ENCODE data around the gene CTSD.

GRCh38 chr11:1746511-1746931, 17.2 kb downstream of the CTSD start:
- TF ChIP-seq CTCF (conservative IDR thresholded peaks at IDR 0.05; ENCODE audit: low read depth, low read length), result no peak
- no peak for TF ChIP-seq POLR2A (IDR thresholded peaks at IDR 0.05; ENCODE audit: low read depth, low read length)
- no peak for TF ChIP-seq MXI1 (IDR thresholded peaks at IDR 0.05; ENCODE audit: borderline replicate concordance, low read depth, low read length)
- no peak for TF ChIP-seq MAFK (IDR thresholded peaks at IDR 0.05; ENCODE audit: low read depth, low read length)
- no peak for TF ChIP-seq CHD1 (IDR thresholded peaks at IDR 0.05; ENCODE audit: low read depth, low read length)
- TF ChIP-seq BHLHE40 (IDR thresholded peaks at IDR 0.05; ENCODE audit: low read depth, low read length), result no peak
- no peak for TF ChIP-seq ELK1 (IDR thresholded peaks at IDR 0.05; ENCODE audit: borderline replicate concordance, low read depth, low read length)
- TF ChIP-seq NFE2L2 (IDR thresholded peaks at IDR 0.05; ENCODE audit: low read depth, low read length), result no peak
- no peak for TF ChIP-seq CEBPB (IDR thresholded peaks at IDR 0.05; ENCODE audit: low read depth, low read length)

Data from IMR-90 (cell line).